ENCODE data around the gene XKR8.

The XKR8 gene, protein sequence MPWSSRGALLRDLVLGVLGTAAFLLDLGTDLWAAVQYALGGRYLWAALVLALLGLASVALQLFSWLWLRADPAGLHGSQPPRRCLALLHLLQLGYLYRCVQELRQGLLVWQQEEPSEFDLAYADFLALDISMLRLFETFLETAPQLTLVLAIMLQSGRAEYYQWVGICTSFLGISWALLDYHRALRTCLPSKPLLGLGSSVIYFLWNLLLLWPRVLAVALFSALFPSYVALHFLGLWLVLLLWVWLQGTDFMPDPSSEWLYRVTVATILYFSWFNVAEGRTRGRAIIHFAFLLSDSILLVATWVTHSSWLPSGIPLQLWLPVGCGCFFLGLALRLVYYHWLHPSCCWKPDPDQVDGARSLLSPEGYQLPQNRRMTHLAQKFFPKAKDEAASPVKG

DNA sequence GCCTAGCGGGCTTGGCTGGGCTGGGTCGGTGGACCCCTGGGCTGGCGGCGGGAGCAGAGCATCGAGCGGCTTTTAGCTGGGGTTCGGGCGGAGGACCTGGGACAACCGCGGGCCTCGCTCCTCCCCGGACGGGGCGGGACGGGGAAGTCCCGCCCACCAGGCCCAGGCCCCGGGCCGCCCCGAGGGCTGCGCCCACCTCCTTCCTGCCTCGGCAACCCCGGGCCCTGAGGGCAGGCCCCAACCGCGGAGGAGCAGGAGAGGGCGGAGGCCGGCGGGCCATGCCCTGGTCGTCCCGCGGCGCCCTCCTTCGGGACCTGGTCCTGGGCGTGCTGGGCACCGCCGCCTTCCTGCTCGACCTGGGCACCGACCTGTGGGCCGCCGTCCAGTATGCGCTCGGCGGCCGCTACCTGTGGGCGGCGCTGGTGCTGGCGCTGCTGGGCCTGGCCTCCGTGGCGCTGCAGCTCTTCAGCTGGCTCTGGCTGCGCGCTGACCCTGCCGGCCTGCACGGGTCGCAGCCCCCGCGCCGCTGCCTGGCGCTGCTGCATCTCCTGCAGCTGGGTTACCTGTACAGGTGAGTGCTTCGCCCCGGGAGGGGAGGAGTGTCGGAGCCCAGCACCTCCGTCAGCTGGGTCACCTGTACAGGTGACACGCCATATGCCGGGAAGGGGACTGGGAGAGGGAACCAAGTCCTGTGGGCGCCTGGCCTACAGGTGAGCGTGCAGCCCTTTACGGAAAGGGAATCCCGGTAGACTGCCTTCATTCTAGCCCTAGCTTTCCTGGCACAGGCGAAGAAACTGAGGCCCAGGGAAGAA, at the start of gene XKR8:
Gene XKR8, plus strand, starts transcription at position 182 of the 812 bp plus-strand sequence. Its CDS starts 97 bp downstream, at position 279.
- DNase-seq: no peak

DNA sequence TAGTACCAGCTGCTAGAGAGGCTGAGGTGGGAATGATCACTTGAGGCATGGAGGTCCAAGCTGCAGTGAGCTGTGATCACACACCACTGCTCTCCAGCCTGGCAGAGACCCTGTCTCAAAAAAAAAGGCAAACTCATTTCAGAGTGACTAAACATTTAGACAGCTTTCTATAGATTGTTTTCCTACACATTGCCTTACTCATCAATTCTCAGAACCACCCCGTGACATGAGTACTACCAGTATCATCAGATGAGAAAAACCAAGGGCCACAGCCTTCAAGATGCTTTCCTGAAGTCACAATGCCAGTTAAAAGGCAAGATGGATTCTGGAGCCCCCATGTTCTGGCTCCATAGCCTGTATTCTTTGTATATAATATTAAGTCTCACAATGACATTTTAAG, 47.3 kb upstream of the XKR8 start:
- no peak for DNase-seq

DNA sequence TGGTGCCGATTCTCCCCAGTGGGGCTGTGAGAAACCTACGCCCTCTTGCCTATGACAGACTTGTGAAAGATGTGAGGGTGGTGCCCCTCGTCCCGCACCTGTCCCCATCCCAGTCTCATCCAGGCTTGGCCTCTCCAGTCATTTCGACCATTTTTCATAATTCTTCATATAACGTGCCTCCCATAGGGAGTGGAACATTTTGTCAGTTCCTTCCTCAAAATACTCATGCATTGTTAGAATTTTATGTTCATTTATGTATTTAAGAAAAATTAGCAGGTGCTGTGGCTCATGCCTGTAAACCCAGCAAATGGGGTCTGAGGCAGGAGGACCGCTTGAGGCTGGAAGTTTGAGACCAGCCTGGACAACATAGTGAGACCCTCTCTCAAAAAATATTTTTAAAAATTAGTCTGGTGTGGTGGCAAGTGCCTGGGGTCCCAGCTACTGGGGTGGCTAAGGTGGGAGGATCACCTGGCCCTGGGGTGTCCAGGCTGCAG, 44.6 kb upstream of the XKR8 start:
- no peak for DNase-seq

DNA sequence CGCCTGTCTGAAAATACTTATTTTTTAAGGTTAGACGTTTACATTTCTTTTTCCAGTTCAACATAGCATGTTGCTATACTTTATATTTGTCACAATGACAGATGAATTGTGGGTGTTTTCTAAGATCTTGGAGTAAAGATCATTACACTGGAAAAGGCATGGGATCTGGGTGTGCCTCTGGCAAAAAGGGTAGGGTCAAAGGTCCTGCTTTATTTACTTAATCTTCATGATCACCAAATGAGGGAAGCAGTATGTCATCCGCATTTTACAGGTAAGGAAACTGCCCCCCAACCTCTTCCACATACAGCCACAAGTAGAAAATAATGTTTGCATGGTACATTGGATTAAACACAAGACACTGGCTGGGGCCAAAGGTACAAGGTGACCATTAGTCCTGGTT, 37.5 kb upstream of the XKR8 start:
- DNase-seq: no peak

DNA sequence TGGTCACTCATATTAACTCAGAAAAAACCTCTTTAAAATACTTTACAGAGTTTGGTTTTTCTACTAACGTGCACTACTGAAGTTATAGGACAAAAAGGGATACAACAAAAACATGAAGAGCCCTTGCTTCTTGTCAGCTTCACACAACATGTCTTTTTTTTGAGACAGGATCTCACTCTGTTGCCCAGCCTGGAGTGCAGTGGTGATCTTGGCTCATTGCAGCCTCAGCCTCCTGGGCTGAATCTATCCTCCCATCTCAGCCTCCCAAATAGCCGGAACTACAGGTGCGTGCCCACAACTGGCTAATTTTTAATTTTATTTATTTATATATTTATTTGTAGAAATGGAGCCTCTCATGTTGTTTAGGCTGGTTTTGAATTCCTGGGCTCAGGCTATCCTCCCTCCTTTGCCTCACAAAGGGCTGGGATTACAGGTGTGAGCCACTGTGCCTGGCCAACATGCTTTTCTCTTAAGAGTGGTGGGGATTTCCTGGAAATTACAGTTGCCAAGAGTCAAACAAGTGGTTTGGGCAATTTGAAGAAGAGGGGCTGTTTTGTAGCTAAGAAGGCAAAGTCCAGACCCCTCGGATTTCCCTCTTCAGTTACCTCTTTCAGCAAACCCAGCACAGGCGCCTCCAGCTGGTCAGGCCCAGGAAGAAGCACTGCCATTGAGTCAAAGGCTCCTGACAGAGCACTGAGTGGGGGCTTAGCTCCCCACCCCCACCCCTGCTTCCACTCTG, 31.4 kb upstream of the XKR8 start:
- DNase-seq: no peak

DNA sequence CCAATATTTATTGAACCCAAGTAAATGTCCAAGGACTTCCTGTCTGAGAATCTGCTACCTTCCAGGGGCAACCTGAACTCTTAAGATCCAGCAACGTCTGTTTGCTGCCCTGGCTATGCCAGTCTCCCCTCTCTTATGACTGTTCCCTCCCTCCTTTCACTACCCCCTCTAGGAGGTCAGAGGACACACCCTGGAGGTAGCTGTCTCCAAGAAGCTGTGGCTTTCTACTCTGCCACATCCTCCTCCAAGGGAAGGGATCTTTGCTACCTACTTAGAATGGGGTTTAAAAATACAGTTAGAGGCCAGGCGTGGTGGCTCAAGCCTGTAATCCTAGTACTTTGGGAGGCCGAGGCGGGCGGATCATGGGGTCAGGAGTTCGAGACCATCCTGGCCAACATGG, 28.6 kb upstream of the XKR8 start:
- no peak for DNase-seq

DNA sequence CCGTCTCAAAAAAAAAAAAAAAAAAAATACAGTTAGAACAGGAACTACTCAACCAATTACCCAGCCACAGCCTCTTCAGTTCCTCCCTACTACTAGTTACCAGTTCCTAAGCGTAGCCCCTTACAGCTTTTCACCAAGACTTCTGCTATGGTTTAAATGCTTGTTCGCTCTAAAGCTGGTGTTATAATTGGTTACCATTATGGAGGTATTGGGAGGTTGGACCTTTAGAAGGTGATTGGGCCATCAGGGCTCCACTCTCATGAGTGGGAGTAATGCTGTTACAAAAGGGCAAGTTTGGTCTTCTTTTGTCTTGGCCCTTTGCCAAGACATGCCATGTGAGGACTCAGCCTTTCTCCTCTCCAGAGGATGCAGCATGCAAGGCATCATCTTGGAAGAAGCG, 28.0 kb upstream of the XKR8 start:
- no peak for DNase-seq

DNA sequence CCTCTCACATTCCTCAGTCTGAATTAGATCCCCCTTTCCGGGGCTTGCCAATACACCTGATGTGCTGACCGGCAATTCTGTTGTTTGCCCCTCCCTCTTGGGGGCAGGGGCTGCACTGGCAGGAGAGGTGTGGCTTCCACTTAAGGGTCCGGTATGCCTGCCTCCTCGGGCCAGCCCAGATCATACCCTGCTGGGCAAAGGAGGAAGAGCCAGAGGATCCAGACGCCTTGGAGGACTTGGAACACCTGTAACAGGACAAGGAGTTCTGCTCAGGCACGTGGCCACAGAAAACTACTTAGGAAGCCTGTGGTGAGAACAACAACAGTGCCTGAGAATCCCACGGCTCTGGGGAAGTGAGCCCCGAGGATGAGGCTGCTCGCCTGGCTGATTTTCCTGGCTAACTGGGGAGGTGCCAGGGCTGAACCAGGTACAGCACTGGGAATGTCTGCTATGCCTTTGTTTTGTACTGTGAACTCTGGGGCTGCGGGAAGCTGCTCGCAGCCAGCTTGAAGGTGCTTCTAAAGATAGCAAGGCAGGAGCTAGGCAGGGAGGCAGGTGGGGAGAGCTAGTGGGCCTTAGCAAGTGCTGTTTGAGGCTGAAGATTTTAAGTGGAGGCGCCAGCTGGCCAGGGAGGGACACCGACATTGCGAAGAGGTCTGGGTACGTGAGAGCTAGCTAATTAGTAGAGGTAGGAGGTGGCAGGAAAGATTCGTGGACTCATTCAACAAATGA, 24.8 kb upstream of the XKR8 start, which contains the start of gene SMPDL3B:
Gene SMPDL3B, plus strand, starts transcription at position 183 of the 732 bp plus-strand sequence. Its CDS starts 184 bp downstream, at position 367.
- DNase-seq: no peak

DNA sequence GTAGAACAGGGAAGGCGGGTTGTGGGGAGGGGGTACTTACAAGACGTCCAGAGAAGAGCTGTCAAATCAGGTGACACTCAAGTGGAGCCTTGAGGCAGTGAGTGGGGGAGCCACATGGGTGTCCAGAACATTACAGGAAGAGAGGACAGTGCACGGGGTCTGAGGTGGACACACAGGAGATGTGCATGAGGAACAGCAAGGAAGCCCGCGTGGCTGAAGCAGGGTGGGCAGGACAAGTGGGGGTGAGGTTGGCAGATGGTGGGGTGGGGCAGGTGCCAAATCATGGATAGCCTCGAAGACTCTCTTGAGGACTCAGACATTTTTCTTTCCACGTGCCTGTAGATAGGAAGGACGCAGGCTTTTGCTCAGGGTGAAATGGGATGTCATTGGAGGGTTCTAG, 24.1 kb upstream of the XKR8 start:
- no peak for DNase-seq

DNA sequence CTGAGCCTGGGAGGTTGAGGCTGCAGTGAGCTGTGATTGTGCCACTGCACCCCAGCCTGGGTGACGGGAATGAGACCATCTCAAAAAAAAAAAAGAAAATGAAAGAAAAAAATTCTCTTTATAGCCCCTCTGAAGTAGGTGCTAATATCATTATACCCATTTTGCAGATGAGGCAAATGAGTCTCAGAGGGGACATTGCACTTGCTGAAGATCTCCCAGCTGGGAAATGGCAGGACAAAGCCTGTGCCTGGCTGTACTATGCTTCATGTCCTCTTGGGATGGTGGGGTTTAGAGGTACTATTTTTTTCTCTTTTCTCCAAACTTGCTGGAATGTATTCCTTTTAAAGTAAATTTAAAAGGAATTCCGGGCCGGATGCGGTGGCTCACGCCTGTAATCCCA, 23.4 kb upstream of the XKR8 start:
- DNase-seq: no peak

DNA sequence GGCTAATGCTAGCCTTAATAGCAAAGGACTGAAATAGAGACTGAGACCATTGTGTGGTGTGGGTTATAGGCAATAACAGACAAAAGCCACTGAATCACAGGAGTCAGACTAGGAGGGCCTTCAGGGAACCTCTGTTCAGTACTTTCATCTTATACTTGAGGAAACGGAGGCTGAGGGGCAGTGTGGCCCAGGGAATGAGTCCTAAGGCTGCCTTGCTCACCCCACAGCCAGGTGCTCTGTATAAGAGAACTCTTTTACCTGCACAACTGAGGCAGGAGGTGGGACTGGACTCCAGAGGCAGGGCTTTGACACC, 22.3 kb upstream of the XKR8 start:
- DNase-seq: no peak

DNA sequence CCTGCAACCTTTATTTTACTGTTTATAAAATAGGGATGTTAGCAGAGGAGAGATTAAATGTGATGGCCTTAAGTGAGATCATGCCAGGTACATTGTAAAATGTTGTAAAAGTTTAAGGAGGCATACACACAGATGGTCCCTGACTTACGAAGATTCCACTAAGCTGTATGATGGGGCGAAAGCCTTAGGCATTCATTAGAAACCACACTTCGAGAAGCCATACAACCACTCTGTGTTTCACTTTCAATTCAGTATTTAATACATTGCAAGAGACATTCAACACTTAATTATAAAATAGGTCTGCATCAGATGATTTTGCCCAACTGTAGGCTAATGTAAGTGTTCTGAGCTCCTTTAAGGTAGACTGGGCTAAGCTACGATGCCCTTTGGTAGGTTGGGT, 21.3 kb upstream of the XKR8 start:
- DNase-seq: no peak

DNA sequence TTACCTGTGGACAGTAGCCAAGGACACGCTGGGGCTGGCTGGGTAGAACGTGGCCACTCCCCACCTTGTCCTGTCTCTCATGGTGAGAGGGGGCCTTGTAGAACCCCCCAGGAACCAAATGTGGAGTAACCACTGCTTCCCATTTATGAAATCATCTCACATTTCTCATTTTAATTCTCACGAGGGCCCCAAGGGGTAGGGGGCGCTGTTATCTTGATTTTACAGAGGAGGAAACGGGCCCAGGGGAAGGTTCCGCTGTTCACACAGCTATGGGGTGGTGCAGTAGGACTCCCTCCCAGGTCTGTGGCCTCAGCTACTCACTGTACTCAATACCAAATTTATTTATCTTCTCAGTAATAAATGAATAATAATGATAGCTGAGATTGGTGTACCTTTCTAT, 19.5 kb upstream of the XKR8 start:
- DNase-seq: peak; percentile 6

DNA sequence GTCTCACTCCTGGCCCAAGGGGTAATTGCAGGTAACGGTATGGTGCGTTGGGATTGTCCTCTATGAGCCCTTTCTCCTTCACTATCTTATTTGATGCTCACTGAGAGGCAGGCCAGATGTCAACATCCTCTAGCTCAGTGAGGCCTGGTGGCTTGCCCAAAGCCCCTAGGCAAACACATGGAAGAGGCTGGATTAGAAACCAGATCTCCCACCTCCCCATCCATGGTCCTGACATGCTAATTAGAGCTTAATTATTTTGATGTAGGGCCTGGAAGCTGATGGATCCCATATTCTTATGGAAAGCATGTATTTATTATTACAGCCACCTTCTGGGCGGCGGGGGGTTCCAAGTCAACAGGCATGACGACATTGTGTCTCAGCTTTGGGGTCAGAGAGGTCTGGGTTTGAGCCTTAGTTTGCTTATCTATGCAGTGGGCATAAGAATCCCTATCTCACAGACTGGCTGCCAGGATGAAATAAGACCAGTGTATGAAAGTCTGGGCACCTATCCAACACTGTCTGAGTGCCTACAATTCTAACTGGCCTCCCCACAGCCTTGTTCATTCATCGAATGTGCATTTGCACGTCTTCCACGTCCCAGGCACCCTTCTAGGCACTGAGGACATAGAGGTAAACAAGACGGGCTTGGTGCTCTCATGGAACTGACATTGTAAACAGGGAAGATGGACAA, 18.8 kb upstream of the XKR8 start:
- DNase-seq: no peak

DNA sequence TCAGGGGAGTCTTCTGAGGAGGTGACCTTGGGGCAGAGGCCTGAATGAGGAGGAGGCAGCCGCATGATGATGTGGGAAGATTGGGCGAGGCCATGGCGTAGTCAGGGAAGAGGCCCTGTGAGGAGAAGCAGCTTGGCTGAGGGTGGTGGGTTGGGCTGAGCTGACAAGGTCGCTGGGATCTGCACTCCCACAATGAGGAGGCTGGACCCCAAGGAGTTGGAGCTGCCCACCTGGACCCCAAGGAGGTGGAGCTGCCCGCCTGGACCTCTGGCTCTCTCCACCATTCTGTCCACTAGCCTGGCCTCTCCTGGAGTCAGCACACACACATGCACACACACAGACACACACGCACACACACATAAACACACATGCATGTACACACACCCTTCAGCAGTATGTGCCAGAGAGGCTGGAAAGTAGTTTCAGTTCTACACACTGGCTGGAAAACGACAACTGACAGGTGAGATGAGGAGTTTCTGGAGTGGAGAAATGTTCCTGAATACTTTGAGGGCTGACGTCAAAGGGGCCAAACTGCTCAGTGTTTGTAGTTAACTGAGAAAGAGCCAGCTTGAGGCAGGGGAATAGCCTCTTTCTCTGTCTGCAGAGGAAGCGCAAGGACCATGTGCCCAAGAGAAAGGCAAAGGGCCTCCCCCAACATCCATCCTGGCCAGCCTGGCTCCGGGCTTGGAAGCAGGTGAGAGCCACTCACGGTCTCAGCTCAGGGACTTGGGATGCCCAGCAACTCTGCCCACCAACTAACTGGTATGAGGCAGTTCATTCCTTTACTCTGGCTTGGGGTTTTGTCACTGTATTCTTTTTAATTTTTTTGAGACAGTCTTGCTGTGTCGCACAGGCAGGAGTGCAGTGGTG, 17.9 kb upstream of the XKR8 start:
- DNase-seq: no peak

DNA sequence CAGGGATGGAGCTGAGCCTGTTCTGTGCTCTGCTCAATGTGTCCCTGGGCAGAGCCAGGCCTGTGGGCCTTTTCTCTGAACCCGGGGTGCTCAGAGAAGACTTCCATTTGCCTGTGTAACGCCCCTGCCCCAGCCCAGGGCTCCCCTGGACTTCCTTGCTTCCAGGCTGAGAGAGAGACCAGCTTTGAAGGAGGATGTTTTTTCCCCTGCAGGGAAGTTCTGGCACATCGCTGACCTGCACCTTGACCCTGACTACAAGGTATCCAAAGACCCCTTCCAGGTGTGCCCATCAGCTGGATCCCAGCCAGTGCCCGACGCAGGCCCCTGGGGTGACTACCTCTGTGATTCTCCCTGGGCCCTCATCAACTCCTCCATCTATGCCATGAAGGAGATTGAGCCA, 14.8 kb upstream of the XKR8 start:
- DNase-seq: no peak

DNA sequence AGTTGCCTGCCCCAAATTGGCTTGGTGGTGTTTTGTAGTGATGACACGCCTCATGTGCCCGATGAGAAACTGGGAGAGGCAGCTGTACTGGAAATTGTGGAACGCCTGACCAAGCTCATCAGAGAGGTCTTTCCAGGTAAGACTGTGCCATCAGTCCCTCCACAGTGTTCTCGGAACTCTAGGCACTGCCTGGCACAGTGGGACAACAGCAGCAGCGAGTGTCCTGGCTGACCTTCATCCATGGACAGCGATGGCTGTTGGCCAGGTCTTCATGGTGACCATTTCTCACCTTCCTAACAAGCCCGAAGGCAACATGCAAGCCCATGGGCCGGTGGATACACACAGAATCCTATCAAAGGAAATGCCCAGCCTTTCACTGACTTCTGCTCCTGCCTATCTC, 10.7 kb upstream of the XKR8 start:
- DNase-seq: no peak

DNA sequence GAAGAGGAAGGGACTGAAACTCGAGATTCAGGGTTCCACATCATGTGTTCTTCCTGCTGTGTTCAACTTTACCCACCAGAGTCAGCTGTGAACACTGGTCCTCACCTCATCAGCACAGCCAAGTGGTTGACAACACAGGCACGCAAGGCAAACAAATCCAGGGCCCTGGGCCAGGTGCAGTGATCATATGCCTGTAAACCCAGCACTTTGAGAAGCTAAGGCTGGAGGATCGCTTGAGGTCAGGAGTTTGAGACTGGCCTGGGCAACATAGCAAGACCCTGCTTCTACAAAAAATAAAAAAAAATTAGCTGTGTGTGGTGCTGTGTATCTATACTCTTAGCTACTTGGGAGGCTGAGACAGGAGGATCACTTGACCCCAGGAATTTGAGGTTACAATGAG, 8.4 kb upstream of the XKR8 start:
- DNase-seq: no peak

DNA sequence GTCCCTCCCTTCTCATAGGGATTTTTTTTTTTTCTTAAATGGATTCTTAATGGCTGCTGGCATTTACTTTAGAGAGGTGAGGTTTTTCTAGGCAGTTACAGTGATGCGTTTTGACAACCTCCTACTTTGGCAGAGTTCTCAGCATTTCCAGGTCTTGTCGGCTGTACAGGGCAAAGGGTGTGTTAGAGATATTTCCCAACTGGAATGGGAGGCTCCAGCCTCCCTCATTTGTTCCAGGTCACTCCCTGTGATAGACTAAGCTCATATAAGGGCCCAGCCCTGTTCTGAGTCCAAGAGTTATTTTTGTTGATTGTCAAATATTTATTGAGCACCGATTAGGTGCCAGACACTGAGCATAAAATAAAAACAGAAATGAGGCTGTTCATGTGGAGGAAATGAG, 7.6 kb upstream of the XKR8 start:
- no peak for DNase-seq

DNA sequence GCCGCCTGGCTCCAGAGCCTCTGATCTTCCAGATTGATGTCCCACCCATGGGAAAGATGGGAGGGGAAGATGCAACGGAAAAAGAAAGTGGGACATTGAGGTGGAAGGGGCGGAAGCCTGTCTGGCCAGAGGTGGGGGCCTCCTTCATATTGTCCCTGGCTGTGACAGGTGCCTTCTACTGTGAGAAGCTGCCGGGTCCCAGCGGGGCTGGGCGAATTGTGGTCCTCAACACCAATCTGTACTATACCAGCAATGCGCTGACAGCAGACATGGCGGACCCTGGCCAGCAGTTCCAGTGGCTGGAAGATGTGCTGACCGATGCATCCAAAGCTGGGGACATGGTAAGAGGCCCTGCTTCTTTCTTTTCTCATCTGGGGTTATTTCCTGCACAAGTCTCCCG, 5.6 kb upstream of the XKR8 start:
- no peak for DNase-seq

DNA sequence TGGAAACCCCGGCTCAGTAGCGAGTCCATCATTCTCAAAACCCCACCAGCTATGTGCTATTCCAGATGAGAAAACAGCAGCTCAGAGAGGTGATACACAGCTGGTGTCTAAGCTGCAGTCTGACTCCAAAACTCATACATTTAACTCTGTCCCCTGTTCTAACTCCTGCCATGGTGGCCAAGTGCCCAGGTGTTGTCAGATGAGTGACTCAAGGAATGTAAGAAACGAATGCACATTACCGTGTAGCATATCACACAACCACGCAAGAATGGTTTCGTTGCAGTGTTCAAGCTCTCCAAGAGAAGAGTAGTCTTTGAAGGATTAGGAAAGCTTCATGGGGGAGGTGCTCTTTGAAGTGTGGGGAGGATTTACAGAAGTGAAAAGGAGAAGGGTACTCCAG, 4.7 kb upstream of the XKR8 start:
- DNase-seq: no peak

All from NCI-H1694 (cell line).